ENCODE results near the gene TRAPPC5. TPM values are rescaled to one million over a fixed set of nuclear protein-coding genes. Genes with fewer than 3 reads are reported as not detected.

TRAPPC5 gene
- total and polyA plus RNA-seq, 9 donors = 29.4 to 88.8 (median 41.6) TPM

DNA sequence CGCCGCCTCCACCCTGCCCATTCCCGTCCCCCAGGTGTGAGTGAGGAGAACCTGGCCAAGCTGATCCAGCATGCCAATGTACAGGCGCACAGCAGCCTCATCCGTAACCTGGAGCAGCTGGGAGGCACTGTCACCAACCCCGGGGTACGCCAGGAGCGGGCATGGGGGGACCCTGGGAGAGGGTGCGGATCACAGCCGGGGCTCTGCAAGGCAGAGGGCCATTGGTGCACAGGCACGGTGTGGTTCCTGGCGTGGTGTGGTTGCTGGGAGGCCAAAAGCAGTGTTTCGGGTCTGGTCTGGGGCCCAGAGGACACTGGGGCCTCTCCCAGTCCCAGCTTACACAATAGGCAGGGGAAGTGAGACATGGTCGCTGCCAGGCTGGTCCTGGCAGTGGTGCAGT is 35.5 kb upstream of the TRAPPC5 start:
- no peaks in the 10 kb centered on the region for H3K4me1 ChIP-seq (ENCODE audit: control insufficient read depth, insufficient read depth, low read length)
- no peaks in the 10 kb centered on the region for H3K27me3 ChIP-seq (ENCODE audit: control insufficient read depth, insufficient read depth, low read length)
- DNase-seq = no peak
- H3K27ac ChIP-seq (ENCODE audit: low read length) = no peak overlapping the region
- 80% methylated on average over 13 of the region's 14 CpGs for WGBS (ENCODE audit: insufficient coverage)
- H3K4me3 ChIP-seq (ENCODE audit: low read length) = no peak overlapping the region
- H3K36me3 ChIP-seq (ENCODE audit: control insufficient read depth, insufficient read depth, low read length) = no peaks in the 10 kb centered on the region
- H3K9me3 ChIP-seq (replicated peaks; ENCODE audit: control insufficient read depth, low read depth, low read length) = no peaks in the 10 kb centered on the region

DNA sequence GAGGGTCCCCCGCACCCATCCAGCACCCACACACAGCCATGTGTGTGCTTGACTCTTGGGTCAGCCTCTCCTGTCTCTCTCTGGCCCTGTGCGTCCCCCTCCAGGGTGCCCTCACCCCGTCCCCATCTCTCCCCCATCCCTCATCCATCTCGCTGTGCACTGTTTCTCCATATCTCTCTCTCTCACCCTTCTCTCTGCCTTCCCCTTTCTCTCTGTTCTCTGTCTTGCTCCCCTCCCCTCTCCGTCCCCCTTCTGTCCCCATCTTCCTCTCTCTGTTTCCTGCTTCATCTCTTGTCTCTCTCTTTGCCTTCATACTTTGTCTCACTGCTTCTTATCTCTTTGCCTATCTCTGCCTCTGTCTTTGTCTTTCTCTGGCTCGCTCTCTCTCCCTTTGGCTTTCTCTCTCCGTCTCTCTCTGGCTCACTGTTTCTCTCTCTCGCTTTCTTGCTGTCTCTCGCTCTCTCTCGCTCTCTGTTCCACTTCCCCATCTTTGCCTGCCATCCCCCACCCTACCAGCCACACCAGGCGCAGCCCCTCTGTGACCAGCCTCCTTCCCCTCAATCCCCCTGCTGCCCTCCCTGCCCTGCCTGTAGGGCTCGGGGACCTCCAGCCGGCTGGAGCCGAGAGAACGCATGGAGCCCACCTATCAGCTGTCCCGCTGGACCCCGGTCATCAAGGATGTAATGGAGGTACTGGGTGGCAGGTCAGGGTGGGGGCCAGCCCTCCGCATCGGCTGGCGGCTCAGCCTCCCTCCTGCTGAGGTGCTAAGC is 34.8 kb upstream of the TRAPPC5 start:
- H3K27me3 ChIP-seq (ENCODE audit: control insufficient read depth, insufficient read depth, low read length) = peaks cover 3% of the 10 kb centered on the region
- H3K4me1 ChIP-seq (ENCODE audit: control insufficient read depth, insufficient read depth, low read length) = no peaks in the 10 kb centered on the region
- H3K9me3 ChIP-seq (replicated peaks; ENCODE audit: control insufficient read depth, low read depth, low read length) = no peaks in the 10 kb centered on the region
- no peak overlapping the region for H3K27ac ChIP-seq (ENCODE audit: low read length)
- no peak for DNase-seq
- H3K36me3 ChIP-seq (ENCODE audit: control insufficient read depth, insufficient read depth, low read length) = no peaks in the 10 kb centered on the region
- 49% methylated on average over 15 of the region's 20 CpGs for WGBS (ENCODE audit: insufficient coverage)
- H3K4me3 ChIP-seq (ENCODE audit: low read length) = no peak overlapping the region

GRCh38 chr19:7646426-7646700 is 34.3 kb upstream of the TRAPPC5 start:
- WGBS (ENCODE audit: insufficient coverage) = 70% methylated on average over 6 of the region's 8 CpGs
- H3K4me3 ChIP-seq (ENCODE audit: low read length) = no peak overlapping the region
- H3K9me3 ChIP-seq (replicated peaks; ENCODE audit: control insufficient read depth, low read depth, low read length) = no peaks in the 10 kb centered on the region
- H3K4me1 ChIP-seq (ENCODE audit: control insufficient read depth, insufficient read depth, low read length) = no peaks in the 10 kb centered on the region
- no peaks in the 10 kb centered on the region for H3K36me3 ChIP-seq (ENCODE audit: control insufficient read depth, insufficient read depth, low read length)
- no peak overlapping the region for H3K27ac ChIP-seq (ENCODE audit: low read length)
- H3K27me3 ChIP-seq (ENCODE audit: control insufficient read depth, insufficient read depth, low read length) = peaks cover 7% of the 10 kb centered on the region
- DNase-seq = no peak

DNA sequence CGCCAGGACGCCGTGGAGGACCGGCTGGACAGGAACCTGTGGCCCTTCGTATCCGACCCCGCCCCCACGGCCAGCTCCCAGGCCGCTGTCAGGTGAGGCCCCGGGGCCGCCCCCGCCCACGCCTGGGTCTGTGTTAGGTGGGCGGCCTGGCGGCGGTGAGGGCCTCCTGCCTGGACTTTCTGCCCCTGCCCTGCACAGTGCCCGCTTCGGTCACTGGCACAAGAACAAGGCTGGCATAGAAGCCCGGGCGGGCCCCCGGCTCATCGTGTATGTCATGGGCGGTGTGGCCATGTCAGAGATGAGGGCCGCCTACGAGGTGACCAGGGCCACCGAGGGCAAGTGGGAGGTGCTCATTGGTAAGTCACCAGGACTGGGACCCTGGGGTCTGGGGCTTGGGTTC is 33.5 kb upstream of the TRAPPC5 start:
- H3K9me3 ChIP-seq (replicated peaks; ENCODE audit: control insufficient read depth, low read depth, low read length) = no peaks in the 10 kb centered on the region
- no peak overlapping the region for H3K4me3 ChIP-seq (ENCODE audit: low read length)
- no peak overlapping the region for H3K27ac ChIP-seq (ENCODE audit: low read length)
- H3K27me3 ChIP-seq (ENCODE audit: control insufficient read depth, insufficient read depth, low read length) = peaks cover 9% of the 10 kb centered on the region
- peaks cover under 1% of the 10 kb centered on the region for H3K4me1 ChIP-seq (ENCODE audit: control insufficient read depth, insufficient read depth, low read length)
- H3K36me3 ChIP-seq (ENCODE audit: control insufficient read depth, insufficient read depth, low read length) = no peaks in the 10 kb centered on the region
- DNase-seq = no peak
- 90% methylated on average over 26 of the region's 26 CpGs for WGBS (ENCODE audit: insufficient coverage)

GRCh38 chr19:7648265-7649014 is 32.2 kb upstream of the TRAPPC5 start:
- Histone ChIP-seq H3K36me3 (ENCODE audit: control insufficient read depth, insufficient read depth, low read length) (no peaks in the 10 kb centered on the region), H3K4me3 (ENCODE audit: low read length) (no peak overlapping the region), H3K27ac (ENCODE audit: low read length) (no peak overlapping the region), H3K27me3 (ENCODE audit: control insufficient read depth, insufficient read depth, low read length) (peaks cover 9% of the 10 kb centered on the region), H3K9me3 (replicated peaks; ENCODE audit: control insufficient read depth, low read depth, low read length) (no peaks in the 10 kb centered on the region), H3K4me1 (ENCODE audit: control insufficient read depth, insufficient read depth, low read length) (peaks cover 4% of the 10 kb centered on the region)
- 84% methylated on average over 5 of the region's 15 CpGs for WGBS (ENCODE audit: insufficient coverage)
- no peak for DNase-seq

- Histone ChIP-seq H3K27ac (ENCODE audit: low read length) (no peak overlapping the region), H3K4me3 (ENCODE audit: low read length) (no peak overlapping the region), H3K27me3 (ENCODE audit: control insufficient read depth, insufficient read depth, low read length) (peaks cover 9% of the 10 kb centered on the region), H3K36me3 (ENCODE audit: control insufficient read depth, insufficient read depth, low read length) (no peaks in the 10 kb centered on the region), H3K9me3 (replicated peaks; ENCODE audit: control insufficient read depth, low read depth, low read length) (no peaks in the 10 kb centered on the region), H3K4me1 (ENCODE audit: control insufficient read depth, insufficient read depth, low read length) (peaks cover 4% of the 10 kb centered on the region)
- no peak for DNase-seq
- WGBS (ENCODE audit: insufficient coverage) = 31% methylated on average over 2 of the region's 2 CpGs
Measured at GRCh38 chr19:7650148-7650547, 30.5 kb upstream of the TRAPPC5 start.

DNA sequence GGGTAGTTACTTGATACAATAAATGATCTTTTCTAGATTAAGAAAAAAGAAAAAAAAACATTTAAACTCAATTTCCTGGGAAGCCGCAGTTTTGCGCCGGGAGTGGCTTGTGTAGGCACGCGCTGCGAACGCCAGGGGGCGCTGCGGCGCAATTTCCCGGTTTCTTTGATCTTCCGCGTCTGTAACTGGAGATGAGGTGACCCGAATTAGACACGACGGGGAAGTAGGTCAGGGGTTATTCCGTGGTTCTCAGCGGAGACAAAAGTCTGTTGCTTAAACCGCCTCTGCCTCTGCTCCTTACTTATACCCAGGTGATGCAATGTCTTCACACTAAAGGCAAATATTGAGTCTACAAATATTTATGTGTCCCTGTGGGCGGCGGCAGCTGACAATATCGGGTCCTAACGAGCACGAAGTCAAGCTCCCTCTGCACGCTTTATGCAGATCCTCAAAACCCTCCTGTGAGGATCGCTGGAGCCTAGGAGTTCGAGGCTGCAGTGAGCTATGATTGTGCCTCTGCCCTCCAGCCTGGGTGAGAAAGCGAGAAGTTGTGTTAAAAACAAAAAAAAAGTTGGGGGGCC is 28.5 kb upstream of the TRAPPC5 start:
- DNase-seq = peak; percentile 83
- no peaks in the 10 kb centered on the region for H3K36me3 ChIP-seq (ENCODE audit: control insufficient read depth, insufficient read depth, low read length)
- peaks cover 9% of the 10 kb centered on the region for H3K27me3 ChIP-seq (ENCODE audit: control insufficient read depth, insufficient read depth, low read length)
- peak overlapping the region; percentile 42 for H3K27ac ChIP-seq (ENCODE audit: low read length)
- 8% methylated on average over 12 of the region's 28 CpGs for WGBS (ENCODE audit: insufficient coverage)
- H3K4me3 ChIP-seq (ENCODE audit: low read length) = peak overlapping the region; percentile 18
- H3K9me3 ChIP-seq (replicated peaks; ENCODE audit: control insufficient read depth, low read depth, low read length) = no peaks in the 10 kb centered on the region
- peaks cover 4% of the 10 kb centered on the region for H3K4me1 ChIP-seq (ENCODE audit: control insufficient read depth, insufficient read depth, low read length)

GRCh38 chr19:7654401-7654800 is 26.2 kb upstream of the TRAPPC5 start:
- H3K4me3 ChIP-seq (ENCODE audit: low read length) = no peak overlapping the region
- no peak overlapping the region for H3K27ac ChIP-seq (ENCODE audit: low read length)
- H3K27me3 ChIP-seq (ENCODE audit: control insufficient read depth, insufficient read depth, low read length) = peaks cover 9% of the 10 kb centered on the region
- H3K9me3 ChIP-seq (replicated peaks; ENCODE audit: control insufficient read depth, low read depth, low read length) = no peaks in the 10 kb centered on the region
- WGBS (ENCODE audit: insufficient coverage) = 20% methylated on average over 2 of the region's 8 CpGs
- no peak for DNase-seq
- H3K4me1 ChIP-seq (ENCODE audit: control insufficient read depth, insufficient read depth, low read length) = peaks cover 4% of the 10 kb centered on the region
- no peaks in the 10 kb centered on the region for H3K36me3 ChIP-seq (ENCODE audit: control insufficient read depth, insufficient read depth, low read length)

GRCh38 chr19:7655581-7655980 is 25.1 kb upstream of the TRAPPC5 start:
- no peak overlapping the region for H3K4me3 ChIP-seq (ENCODE audit: low read length)
- no peak overlapping the region for H3K27ac ChIP-seq (ENCODE audit: low read length)
- H3K36me3 ChIP-seq (ENCODE audit: control insufficient read depth, insufficient read depth, low read length) = no peaks in the 10 kb centered on the region
- H3K4me1 ChIP-seq (ENCODE audit: control insufficient read depth, insufficient read depth, low read length) = peaks cover 4% of the 10 kb centered on the region
- H3K27me3 ChIP-seq (ENCODE audit: control insufficient read depth, insufficient read depth, low read length) = peaks cover 9% of the 10 kb centered on the region
- DNase-seq = no peak
- WGBS (ENCODE audit: insufficient coverage) = 80% methylated on average over 6 of the region's 8 CpGs
- no peaks in the 10 kb centered on the region for H3K9me3 ChIP-seq (replicated peaks; ENCODE audit: control insufficient read depth, low read depth, low read length)

DNA sequence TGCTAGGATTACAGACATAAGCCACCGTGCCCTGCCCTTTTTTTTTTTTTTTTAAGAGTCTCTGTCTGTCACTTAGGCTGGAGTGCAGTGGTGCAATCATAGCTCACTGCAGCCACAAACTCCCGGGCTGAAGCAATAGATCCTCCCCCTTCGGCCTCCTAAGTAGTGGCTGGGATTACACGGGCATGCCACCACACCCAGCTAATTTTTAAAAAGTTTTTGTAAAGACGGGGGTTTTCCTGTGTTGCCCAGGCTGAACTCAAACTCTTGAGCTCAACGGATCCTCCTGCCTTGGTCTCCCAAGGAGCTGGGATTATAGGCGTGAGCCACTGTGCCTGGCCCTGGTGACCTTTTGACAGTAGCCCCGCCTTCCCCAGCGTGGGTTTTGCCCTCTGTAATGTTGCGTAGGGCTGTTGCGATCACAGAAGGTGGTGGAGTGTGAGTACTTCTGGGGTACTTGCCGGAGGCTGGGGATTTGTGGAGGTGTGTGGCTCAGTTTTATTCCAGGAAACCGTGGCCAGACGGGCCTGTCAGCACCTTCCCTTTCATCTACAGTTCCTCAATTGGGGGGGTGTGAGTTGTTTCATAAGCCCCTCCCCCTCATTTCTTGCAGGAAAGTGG is 23.4 kb upstream of the TRAPPC5 start:
- 14% methylated on average over 9 of the region's 14 CpGs for WGBS (ENCODE audit: insufficient coverage)
- Histone ChIP-seq H3K27ac (ENCODE audit: low read length) (no peak overlapping the region), H3K36me3 (ENCODE audit: control insufficient read depth, insufficient read depth, low read length) (no peaks in the 10 kb centered on the region), H3K4me1 (ENCODE audit: control insufficient read depth, insufficient read depth, low read length) (peaks cover 2% of the 10 kb centered on the region), H3K4me3 (ENCODE audit: low read length) (no peak overlapping the region), H3K27me3 (ENCODE audit: control insufficient read depth, insufficient read depth, low read length) (no peaks in the 10 kb centered on the region), H3K9me3 (replicated peaks; ENCODE audit: control insufficient read depth, low read depth, low read length) (no peaks in the 10 kb centered on the region)
- no peak for DNase-seq

Data from muscle of leg (tissue), 11 donors.